OCI-LY1 (cell line): ENCODE measurements around the gene FSTL3.

Experiments used
- H2AFZ ChIP-seq: fragments of 200-600 bp; sonication (generic), shearing (Covaris generic); 2 replicates; pipeline ENCODE4 v1.6.0; 2014; ENCODE audit warnings: antibody characterized with exemption, mild to moderate bottlenecking, low read length
- H3F3A ChIP-seq: fragments of 200-600 bp; sonication (generic), shearing (Covaris generic); 2 replicates; pipeline ENCODE4 v1.6.0; 2014; ENCODE audit warnings: mild to moderate bottlenecking, antibody characterized with exemption, low read length, moderate library complexity; ENCODE audit not compliant: insufficient read depth
- H3K27ac ChIP-seq: fragments of 200-600 bp; sonication (generic); 2 replicates; pipeline ENCODE4 v1.5.1; 2014; ENCODE audit warnings: low read length, mixed run types, mild to moderate bottlenecking, low read depth; ENCODE audit not compliant: poor library complexity, severe bottlenecking
- H3K27me3 ChIP-seq: fragments of 200-600 bp; sonication (generic); 2 replicates; pipeline ENCODE4 v1.6.0; 2014; ENCODE audit warnings: antibody characterized with exemption, mild to moderate bottlenecking, low read length, moderate library complexity; ENCODE audit not compliant: insufficient read depth
- H3K36me3 ChIP-seq: fragments of 200-600 bp; sonication (generic); 2 replicates; pipeline ENCODE4 v1.6.1; 2014; ENCODE audit warnings: mild to moderate bottlenecking, antibody characterized with exemption, low read length, moderate library complexity, mixed read lengths; ENCODE audit not compliant: insufficient read depth
- H3K4me1 ChIP-seq: fragments of 200-600 bp; sonication (generic); 2 replicates; pipeline ENCODE4 v1.5.1; 2014; ENCODE audit warnings: mild to moderate bottlenecking, low read length, moderate library complexity; ENCODE audit not compliant: insufficient read depth, severe bottlenecking
- H3K4me2 ChIP-seq: fragments of 200-600 bp; sonication (generic), shearing (Covaris generic); 2 replicates; pipeline ENCODE4 v1.6.1; 2014; ENCODE audit warnings: low read length
- H3K4me3 ChIP-seq: fragments of 200-600 bp; sonication (generic); 2 replicates; pipeline ENCODE4 v1.5.1; 2014; ENCODE audit warnings: low read length, low read depth, mild to moderate bottlenecking, mixed read lengths; ENCODE audit not compliant: poor library complexity, severe bottlenecking
- H3K79me2 ChIP-seq: fragments of 200-600 bp; shearing (Covaris generic); 2 replicates; pipeline ENCODE4 v1.6.1; 2016; ENCODE audit warnings: mixed run types, low read length, mixed read lengths; ENCODE audit not compliant: insufficient read depth
- H3K9ac ChIP-seq: fragments of 200-600 bp; sonication (generic), shearing (Covaris generic); 2 replicates; pipeline ENCODE4 v1.6.1; 2014; ENCODE audit warnings: mild to moderate bottlenecking, low read length, mixed read lengths
- H3K9me2 ChIP-seq: fragments of 200-600 bp; sonication (generic), shearing (Covaris generic); 2 replicates; pipeline ENCODE4 v1.6.1; 2014; ENCODE audit warnings: low read depth, mild to moderate bottlenecking, low read length, mixed read lengths
- H3K9me3 ChIP-seq: fragments of 200-600 bp; shearing (Covaris generic); 2 replicates; pipeline ENCODE4 v1.6.1; 2014; ENCODE audit warnings: low read length, mixed read lengths
- H4K20me1 ChIP-seq: fragments of 200-600 bp; sonication (generic), shearing (Covaris generic); 2 replicates; pipeline ENCODE4 v1.6.0; 2016; ENCODE audit warnings: mild to moderate bottlenecking, low read length; ENCODE audit not compliant: insufficient read depth
- CTCF ChIP-seq: fragments of 200-600 bp; sonication (generic), shearing (Covaris generic); IDR thresholded peaks from 2 replicates; pipeline ENCODE4 v1.5.1; 2017; ENCODE audit warnings: mild to moderate bottlenecking, antibody characterized with exemption, low read length, moderate library complexity, mixed read lengths
- EZH2 ChIP-seq: fragments of 200-600 bp; sonication (generic), shearing (Covaris generic); IDR thresholded peaks from 2 replicates; pipeline ENCODE4 v1.8.0; 2017; ENCODE audit warnings: borderline replicate concordance, mixed run types, mild to moderate bottlenecking, antibody characterized with exemption, low read length, moderate library complexity, mixed read lengths

Gene FSTL3

GRCh38 chr19:729965-730668 is 53.9 kb downstream of the FSTL3 start:
- Histone ChIP-seq H2AFZ (no peak overlapping the region), H3K4me1 (no peaks in the 10 kb centered on the region), H3K36me3 (no peaks in the 10 kb centered on the region), H3K4me2 (no peak overlapping the region), H4K20me1 (no peaks in the 10 kb centered on the region), H3K9ac (no peak overlapping the region), H3K4me3 (no peak overlapping the region), H3K27ac (no peak overlapping the region), H3K9me2 (no peaks in the 10 kb centered on the region), H3K9me3 (no peaks in the 10 kb centered on the region), H3F3A (no peaks in the 10 kb centered on the region), H3K79me2 (no peaks in the 10 kb centered on the region), H3K27me3 (peaks cover 16% of the 10 kb centered on the region; the same call in 1 of the 2 replicates)
- TF ChIP-seq EZH2 (no peak), CTCF (no peak)

- no peaks in the 10 kb centered on the region for H4K20me1 ChIP-seq
- H3K9ac ChIP-seq: no peak overlapping the region
Observed at GRCh38 chr19:731000-731399, 54.8 kb downstream of the FSTL3 start.

GRCh38 chr19:732148-733069 is 56.2 kb downstream of the FSTL3 start:
- TF ChIP-seq EZH2 (no peak), CTCF (no peak)
- no peak overlapping the region for H3K27ac ChIP-seq
- H3K9me2 ChIP-seq: no peaks in the 10 kb centered on the region
- H3F3A ChIP-seq: no peaks in the 10 kb centered on the region
- no peaks in the 10 kb centered on the region for H3K9me3 ChIP-seq
- H4K20me1 ChIP-seq: no peaks in the 10 kb centered on the region
- H3K36me3 ChIP-seq: no peaks in the 10 kb centered on the region
- H3K79me2 ChIP-seq: no peaks in the 10 kb centered on the region
- no peak overlapping the region for H2AFZ ChIP-seq
- H3K4me3 ChIP-seq: no peak overlapping the region
- H3K4me1 ChIP-seq: no peaks in the 10 kb centered on the region
- no peak overlapping the region for H3K4me2 ChIP-seq
- peaks cover 16% of the 10 kb centered on the region; the same call in 1 of the 2 replicates for H3K27me3 ChIP-seq
- H3K9ac ChIP-seq: no peak overlapping the region

More at GRCh38 chr19:731000-731399, 54.8 kb downstream of the FSTL3 start:
- no peaks in the 10 kb centered on the region for H3K9me2 ChIP-seq
- H3F3A ChIP-seq: no peaks in the 10 kb centered on the region
- no peak for TF ChIP-seq CTCF
- no peak overlapping the region for H2AFZ ChIP-seq
- peaks cover 16% of the 10 kb centered on the region; the same call in 1 of the 2 replicates for H3K27me3 ChIP-seq
- no peaks in the 10 kb centered on the region for H3K9me3 ChIP-seq
- H3K79me2 ChIP-seq: no peaks in the 10 kb centered on the region
- no peaks in the 10 kb centered on the region for H3K4me1 ChIP-seq
- H3K27ac ChIP-seq: no peak overlapping the region
- H3K4me2 ChIP-seq: no peak overlapping the region
- H3K36me3 ChIP-seq: no peaks in the 10 kb centered on the region
- no peak overlapping the region for H3K4me3 ChIP-seq
